GM18520 (cell line): Measurements from ENCODE around the gene MCL1.

Experiments used
- ATAC-seq: cut with Tn5 transposase; IDR thresholded peaks from one replicate; pipeline ENCODE4 v1.9.1; 2021; ENCODE audit not compliant: unreplicated experiment

The MCL1 gene

DNA sequence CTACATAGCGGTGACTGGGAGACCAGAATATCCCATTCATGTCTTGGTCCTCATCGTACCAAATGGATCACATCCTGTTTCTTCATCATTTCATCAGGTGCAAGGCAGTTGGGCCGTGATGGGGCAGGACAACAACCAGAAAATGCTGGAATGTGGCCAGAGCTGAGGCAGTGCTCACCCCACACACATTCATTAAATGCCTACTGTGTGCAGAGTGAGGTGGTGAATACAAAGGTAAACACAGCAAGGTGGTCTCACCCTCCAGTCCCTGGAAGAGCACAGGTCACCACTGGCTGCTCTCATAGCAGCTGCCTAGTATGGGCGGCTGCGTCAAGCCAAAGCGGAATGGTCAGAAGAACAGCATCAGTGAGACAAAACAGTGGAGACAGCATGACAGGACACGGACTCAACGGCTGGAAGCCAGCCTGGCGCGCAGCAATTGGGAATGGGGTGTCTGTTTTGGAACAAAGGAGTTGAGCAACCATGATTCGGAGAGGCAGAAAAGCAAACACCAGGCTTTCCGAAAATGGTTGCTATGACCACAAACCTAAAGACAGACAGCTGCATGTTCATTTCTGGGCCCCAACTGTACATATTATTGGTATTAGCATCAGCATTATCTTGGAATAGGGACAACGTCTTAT is 35.8 kb downstream of the MCL1 start:
- no peak for ATAC-seq

DNA sequence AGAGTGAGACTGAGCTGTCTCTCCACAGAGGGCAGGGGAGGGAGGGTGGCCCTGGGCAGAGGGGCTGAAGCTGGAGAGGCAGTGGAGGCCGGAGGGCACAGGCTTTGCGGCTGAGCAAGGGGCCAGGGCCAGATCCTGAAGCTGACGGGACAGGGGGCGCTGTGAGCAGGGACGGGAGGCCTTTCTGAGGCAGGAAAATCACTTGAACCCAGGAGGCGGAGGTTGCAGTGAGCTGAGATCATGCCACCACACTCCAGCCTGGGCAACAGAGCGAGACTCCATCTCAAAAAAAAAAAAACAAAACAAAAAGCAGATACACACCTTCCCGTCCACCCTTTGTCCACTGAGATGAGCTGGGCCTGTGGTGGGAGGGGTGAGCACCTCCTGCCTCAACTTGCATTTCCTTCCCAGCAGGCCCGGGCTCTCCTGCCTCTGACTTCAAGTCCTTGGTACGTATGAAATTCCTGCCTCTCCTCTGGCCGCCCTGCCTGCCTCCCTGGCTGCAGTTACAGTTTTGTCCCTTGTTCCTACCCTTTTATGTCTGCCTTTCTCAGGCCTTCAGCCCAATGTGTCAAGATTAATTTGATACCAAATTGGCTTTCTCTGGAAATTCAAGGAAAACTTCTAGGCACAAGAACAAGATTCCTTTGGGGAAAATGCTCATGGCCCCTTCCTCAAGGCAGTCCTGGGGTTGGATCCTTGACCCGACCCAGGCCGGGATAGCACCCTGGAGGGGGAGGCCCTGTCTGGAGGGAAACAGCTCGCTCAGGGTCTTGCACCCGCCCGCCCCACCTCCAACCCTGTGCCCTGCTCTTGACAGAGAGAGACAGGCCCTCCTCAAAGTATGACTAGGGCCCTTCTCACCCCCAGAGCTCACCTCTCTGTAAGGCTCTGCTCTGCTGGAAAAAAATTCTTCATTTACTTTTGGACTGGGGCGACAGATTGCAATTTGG is 41.4 kb downstream of the MCL1 start:
- no peak for ATAC-seq

DNA sequence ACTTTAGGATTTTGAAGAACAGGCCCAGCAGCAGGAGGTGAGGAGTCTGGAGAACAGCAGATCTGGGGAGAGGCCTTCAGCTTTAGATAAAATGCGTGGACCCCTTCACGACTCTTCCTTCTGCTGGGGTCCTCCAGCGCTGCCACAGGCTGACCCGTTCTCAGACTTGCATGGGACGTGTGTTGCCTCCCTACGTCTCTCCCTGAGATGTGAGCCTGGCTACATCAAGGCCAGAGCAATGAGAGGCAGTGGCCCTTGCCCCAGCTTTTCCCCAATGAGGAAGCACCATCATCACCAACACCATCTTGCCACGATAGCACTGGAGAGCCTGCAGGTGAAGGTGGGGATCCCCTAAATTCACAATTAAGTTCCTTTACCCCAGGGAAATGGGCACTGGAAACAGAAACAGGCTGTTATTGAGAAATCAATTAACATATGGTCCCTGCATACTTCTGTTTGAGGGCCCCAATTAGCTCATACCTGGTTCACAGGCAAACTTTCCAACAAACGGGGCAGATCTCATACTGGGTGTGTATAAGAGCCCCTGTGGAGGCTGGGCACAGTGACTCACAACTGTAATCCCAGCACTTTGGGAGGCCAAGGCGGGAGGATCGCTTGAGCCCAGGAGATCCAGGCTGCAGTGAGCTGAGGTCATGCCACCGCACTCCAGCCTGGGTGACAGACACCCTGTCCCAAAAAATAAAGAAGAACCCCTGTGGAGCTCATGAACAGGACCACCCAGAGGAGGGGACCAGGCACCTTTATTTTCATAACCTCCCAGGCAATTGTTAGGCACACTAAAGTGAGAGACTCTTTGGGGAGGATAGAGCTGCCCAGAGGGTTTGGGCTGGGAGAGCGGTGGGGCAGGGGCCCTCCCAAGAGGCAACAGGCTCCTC is 42.3 kb downstream of the MCL1 start:
- no peak for ATAC-seq

DNA sequence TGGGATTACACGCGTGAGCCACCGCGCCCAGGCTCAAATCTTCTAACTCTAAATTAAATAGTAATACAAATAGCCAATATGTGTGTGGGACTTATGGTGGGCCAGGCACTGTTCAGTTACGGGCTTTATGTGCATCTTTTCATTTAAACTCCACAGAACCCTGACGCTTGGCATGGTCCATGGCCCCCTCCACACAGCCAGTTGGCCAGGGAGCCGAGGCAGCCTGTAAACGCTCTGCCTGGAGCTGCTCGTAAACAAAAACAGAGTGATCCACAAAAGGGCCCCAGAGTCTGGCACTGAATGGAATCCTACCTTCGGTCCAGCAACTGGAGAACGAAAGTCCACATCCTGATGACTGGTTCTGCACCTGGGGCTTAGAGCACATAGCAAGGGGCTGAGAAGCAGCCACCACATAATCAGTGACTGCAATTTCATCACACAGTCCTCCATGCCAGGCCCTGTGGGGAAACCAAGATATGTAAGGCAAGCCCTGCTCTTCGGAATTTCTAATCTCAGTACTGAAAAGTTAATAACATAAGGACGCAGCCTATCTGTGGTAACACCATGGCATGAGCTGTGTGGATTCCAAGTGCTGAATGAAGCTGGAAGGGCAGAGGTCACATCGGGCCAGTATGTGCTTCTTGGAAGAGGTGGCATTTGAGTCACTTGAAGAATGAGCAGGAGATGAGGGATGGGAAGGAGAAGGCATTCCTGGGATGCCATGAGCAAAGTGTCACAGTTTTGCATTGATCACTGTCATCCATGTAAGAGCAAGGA is 43.7 kb downstream of the MCL1 start:
- no peak for ATAC-seq

DNA sequence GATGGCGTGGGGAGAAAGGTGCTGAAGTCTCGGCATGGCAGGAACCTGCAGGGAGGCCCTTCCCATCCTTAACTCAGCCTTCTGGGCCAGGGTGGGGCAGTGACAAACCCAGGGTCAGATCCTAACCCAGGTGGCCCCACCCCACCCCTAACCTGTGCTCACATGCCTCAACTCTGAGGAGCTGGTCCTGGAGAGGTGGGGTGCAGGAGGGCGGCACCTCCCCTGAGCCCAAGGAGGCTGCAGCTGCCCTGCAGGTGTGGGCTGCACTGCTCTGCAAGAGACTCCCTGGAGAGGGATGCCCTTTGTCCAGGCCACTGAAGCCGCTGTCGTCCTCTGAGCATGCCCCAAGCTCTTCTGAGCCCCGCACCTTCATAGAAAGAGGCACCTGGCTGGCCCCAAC is 45.4 kb downstream of the MCL1 start:
- no peak for ATAC-seq

DNA sequence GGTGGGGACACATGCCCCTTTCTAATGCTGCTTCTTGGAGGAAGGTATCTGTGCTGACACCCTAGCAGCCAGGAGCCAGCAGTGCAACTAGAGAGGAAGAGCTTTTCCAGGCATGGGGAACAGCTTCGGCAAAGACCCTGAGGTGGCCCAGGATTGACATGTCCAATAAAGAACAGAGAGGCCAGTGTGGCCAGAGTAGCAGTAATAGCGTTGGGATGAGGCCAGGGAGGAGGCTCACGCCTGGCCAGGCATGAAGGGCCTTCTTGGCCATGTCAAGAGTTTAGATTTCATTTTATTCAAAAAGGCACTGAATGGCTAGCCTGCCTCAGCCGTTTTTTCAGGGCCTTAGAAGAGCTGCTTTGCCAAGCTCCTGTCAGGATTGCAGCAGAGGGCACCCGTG is 46.5 kb downstream of the MCL1 start:
- ATAC-seq: no peak

DNA sequence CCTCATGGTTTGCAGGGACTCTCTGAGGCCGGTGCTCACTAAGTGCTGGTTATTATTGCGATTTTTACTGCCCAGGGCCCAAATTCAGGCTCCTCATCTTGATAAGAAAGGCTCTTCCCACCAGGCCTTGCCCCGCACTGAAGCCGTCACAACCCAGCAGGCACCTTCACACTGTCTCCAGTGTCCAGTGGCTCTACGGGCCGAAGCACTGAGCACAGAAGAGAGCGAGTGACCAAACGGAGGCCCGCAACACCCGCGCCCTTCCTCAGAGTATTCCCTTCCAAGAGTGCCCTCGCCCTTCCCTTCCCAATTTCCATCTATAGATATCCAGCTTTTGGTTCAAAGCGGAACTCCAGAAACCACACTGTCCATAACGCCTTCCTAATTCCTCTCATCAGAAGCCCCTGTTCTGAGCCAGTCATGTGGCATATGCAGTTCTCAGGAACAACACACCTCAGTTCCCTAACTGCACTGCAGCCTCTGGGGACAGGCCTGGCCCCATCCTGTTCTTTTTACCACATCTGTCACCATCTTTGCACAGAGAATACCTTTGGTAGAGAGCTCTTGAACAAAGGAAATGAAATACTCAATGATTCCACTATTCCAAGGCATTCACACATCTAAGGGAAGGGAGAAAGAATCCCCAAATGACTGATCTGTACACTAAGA is 48.8 kb downstream of the MCL1 start:
- no peak for ATAC-seq

DNA sequence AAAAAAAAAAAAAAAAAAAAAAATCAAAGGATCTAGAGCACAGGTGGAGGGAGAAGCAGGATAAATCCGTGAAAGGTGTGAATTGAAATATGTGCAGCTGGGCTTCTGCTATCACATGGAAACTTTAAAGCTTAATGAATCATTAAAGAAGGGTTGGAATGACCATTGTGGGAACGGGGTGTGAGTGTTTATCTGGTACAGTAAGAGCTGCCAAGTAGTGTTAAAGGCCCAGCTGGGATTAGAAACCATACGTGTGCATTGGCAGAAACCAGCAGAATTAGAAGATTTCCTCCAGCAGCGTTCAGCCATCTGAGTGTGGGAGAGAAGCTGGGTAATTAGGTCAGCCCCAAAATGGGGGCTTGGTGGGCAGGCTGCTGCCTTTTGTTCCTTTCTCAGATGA is 50.4 kb downstream of the MCL1 start:
- no peak for ATAC-seq

DNA sequence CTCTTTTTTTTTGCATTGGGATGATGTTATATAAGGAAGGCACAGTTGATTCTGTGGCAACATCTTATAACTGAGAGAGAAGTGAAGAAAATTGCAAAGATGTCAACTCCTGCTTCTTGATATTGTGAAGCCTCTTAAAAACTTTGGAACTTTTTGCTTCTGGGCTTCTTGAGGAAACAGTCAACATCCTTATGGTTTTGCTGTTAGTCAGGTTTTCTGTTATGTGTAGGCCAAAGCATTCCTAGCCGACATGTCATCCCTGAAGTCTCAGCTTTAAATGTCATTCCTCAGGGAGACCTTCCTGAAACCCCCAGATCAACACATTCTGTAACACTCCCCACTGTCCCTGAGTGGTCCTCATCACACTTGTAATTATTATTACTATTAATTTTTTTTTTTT is 51.2 kb downstream of the MCL1 start:
- no peak for ATAC-seq

DNA sequence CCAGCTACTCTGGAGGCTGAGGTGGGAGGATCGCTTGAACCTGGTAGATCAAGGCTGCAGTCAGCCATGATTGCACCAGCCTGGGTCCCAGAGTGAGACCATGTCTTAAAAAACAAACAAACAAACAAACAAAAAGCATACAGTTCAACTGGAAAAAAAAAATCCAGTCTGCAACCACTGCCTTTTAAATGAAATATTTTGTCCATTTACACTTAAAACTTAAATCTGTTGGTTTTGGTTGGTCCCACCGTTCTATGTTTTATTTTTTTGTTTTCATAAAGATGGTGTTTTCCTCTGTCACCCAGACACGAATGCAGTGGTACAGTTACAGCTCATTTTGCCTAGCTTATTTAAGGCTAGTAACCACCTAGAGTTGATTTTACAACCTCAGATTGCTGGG is 54.1 kb downstream of the MCL1 start:
- ATAC-seq: no peak
